Stimulated activated CD8-positive, alpha-beta memory T cell treated with anti-CD3 and anti-CD28 coated beads, Interleukin-4, amount 100 ng/mL, for 48 hours (primary cell): ENCODE measurements around the gene AKT1.
"Not testable (repeated sequence)": the region's sequence is repeated elsewhere in the genome, so short reads cannot be mapped to it uniquely, and the experiment has no call there.

ENCODE experiments used
- DNase-seq: peaks from one replicate; pipeline ENCODE4 v3.0.0-alpha.2; 2020

Gene AKT1

GRCh38 chr14:104734991-104735779 lies 60.4 kb downstream of the AKT1 start:
- DNase-seq = no peak

GRCh38 chr14:104734601-104734990 lies 61.0 kb downstream of the AKT1 start:
- no peak for DNase-seq

GRCh38 chr14:104734051-104734587 lies 61.4 kb downstream of the AKT1 start:
- no peak for DNase-seq

GRCh38 chr14:104732931-104733681 lies 62.4 kb downstream of the AKT1 start:
- DNase-seq = no peak

GRCh38 chr14:104732355-104732804 lies 63.2 kb downstream of the AKT1 start:
- no peak for DNase-seq

- peak; percentile 34 for DNase-seq
Observed at GRCh38 chr14:104731320-104732294, 63.9 kb downstream of the AKT1 start.

GRCh38 chr14:104730487-104730886 lies 65.1 kb downstream of the AKT1 start:
- DNase-seq = no peak

- no peak for DNase-seq
Observed at GRCh38 chr14:104729835-104730181, 65.7 kb downstream of the AKT1 start.

GRCh38 chr14:104729176-104729834 lies 66.2 kb downstream of the AKT1 start:
- not testable (repeated sequence) for DNase-seq

GRCh38 chr14:104728631-104729030 lies 66.9 kb downstream of the AKT1 start:
- DNase-seq = no peak

- DNase-seq = no peak
Observed at GRCh38 chr14:104726600-104727451, 68.7 kb downstream of the AKT1 start.

- DNase-seq = no peak
Observed at GRCh38 chr14:104725772-104726548, 69.6 kb downstream of the AKT1 start.

GRCh38 chr14:104724981-104725771 lies 70.4 kb downstream of the AKT1 start:
- DNase-seq = no peak

- peak; percentile 40 for DNase-seq
Observed at GRCh38 chr14:104724407-104724980, 71.1 kb downstream of the AKT1 start.

- DNase-seq = peak; percentile 71
Observed at GRCh38 chr14:104723651-104724406, 71.7 kb downstream of the AKT1 start, which contains the start of gene ADSS1. Gene ADSS1, plus strand, starts transcription at chr14:104724229. Its CDS starts 42 bp downstream, at chr14:104724271.

- no peak for DNase-seq
Observed at GRCh38 chr14:104722938-104723650, 72.5 kb downstream of the AKT1 start.
